Mesodermal cell (in vitro differentiated cells): ENCODE results near the gene ULK1.

Source experiments
- H3K27ac ChIP-seq: 2 replicates; pipeline ENCODE4 v1.7.0; 2013; ENCODE audit warnings: mild to moderate bottlenecking, low read depth, low read length, moderate library complexity; ENCODE audit not compliant: severe bottlenecking
- H3K36me3 ChIP-seq: 2 replicates; pipeline ENCODE4 v1.7.1; 2013; ENCODE audit warnings: mild to moderate bottlenecking, low read length, moderate library complexity; ENCODE audit not compliant: control insufficient read depth, insufficient read depth
- H3K4me1 ChIP-seq: one replicate; pipeline ENCODE4 v1.7.1; 2013; ENCODE audit warnings: mild to moderate bottlenecking, low read length; ENCODE audit not compliant: insufficient read depth, control insufficient read depth, poor library complexity, severe bottlenecking
- H3K4me3 ChIP-seq: 2 replicates; pipeline ENCODE4 v1.7.0; 2013; ENCODE audit warnings: low read length, control low read depth, mild to moderate bottlenecking; ENCODE audit not compliant: insufficient read depth, poor library complexity, severe bottlenecking; ENCODE audit errors: extremely low read depth
- H3K9me3 ChIP-seq: 2 replicates; pipeline ENCODE4 v1.7.1; 2013; ENCODE audit warnings: mild to moderate bottlenecking, low read length, moderate library complexity; ENCODE audit not compliant: control insufficient read depth
- WGBS, 2 experiments: methylation state at CpG; one replicate each; pipeline ENCODE4 v1.1.5; 2013; ENCODE audit warnings: missing lambda C conversion rate in 2 of 2; ENCODE audit not compliant: insufficient coverage in 2 of 2; 5-methylcytosine and 5-hydroxymethylcytosine counted together

The ULK1 gene

DNA sequence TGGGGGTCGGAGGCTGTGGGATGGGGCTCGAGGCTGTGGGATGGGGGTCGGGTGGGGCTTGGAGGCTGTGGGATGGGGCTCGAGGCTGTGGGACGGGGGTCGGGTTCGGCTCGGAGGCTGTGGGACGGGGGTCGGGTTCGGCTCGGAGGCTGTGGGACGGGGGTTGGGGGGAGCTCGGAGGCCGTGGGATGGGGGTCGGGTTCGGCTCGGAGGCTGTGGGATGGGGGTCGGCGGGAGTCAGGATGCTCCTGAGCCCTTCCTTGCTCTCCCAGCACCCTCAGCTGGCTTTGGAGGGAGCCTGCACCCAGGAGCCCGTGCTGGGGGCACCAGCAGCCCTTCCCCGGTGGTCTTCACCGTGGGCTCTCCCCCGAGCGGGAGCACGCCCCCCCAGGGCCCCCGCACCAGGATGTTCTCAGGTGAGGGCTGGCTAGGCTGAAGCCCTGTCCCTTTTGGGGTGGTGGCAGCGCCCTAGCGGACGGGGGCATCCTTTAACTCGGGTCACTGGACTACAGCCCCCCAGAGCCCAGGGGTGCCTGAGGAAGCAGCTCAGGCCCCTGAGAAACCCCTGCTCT, 22.8 kb downstream of the ULK1 start:
- H3K36me3 ChIP-seq, result peaks cover 70% of the 10 kb centered on the region
- no peak overlapping the region for H3K27ac ChIP-seq
- no peaks in the 10 kb centered on the region for H3K9me3 ChIP-seq
- WGBS, 2 experiments, result 93 to 96% methylated on average over 12 to 16 of the region's 31 CpGs
- no peak overlapping the region for H3K4me3 ChIP-seq
- peaks cover 7% of the 10 kb centered on the region for H3K4me1 ChIP-seq

DNA sequence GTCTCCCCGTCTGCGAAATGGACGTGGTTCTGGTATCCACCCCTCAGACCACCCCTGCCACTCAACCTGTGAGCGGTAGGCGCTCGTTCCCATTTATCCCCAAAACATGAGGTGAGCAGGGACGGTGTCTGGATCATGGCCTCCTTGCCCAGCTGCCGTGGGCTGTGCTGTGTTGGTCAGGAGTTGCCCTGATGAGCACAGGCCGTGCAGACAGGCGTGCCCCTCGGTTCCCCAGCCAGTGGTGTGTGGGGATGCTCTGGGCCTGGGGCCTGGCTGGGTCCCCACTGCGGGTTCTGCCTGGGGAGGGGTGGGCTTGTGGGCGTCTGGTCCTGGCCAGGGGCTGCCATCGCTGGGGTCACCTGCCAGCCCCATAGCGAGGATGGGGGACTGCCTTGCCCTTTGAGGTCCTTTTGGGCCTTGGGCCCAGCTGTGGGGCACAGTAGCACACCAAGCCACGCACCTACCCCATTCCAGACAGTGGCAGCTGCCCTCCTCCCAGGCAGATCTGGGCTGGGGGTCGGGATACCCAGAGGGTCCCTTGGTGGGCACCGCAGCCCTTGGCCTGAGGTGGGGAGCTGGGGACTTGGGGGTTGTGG, 23.4 kb downstream of the ULK1 start:
- Histone ChIP-seq H3K36me3 (peaks cover 69% of the 10 kb centered on the region), H3K9me3 (no peaks in the 10 kb centered on the region), H3K4me1 (peaks cover 2% of the 10 kb centered on the region), H3K4me3 (no peak overlapping the region), H3K27ac (no peak overlapping the region)
- 94 to 96% methylated on average over 12 to 16 of the region's 18 CpGs for WGBS, 2 experiments

DNA sequence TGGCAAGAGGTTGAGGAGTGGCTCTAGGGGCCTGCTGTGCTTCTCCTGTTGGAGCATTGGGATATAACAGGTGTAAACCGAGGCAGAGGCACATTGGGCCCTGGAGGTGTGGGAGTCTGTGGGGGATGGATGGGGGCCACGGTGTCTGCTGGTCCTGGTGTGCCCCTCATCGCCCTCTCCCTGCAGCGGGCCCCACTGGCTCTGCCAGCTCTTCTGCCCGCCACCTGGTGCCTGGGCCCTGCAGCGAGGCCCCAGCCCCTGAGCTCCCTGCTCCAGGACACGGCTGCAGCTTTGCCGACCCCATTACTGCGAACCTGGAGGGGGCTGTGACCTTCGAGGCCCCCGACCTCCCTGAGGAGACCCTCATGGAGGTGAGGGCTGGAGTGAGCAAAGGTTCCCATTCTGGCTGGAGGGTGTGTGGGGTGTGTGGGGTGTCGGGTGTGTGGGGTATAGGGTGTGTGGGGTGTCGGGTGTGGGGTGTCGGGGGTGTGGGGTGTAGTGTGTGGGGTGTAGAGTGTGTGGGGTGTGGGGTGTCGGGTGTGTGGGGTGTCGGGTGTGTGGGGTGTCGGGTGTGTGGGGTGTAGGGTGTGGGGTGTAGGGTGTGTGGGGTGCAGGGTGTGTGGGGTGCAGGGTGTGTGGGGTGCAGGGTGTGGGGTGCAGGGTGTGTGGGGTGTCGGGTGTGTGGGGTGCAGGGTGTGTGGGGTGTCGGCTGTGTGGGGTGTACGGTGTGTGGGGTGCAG, 24.1 kb downstream of the ULK1 start:
- Histone ChIP-seq H3K4me3 (no peak overlapping the region), H3K27ac (no peak overlapping the region), H3K4me1 (no peaks in the 10 kb centered on the region), H3K9me3 (no peaks in the 10 kb centered on the region), H3K36me3 (peaks cover 70% of the 10 kb centered on the region)
- 89 to 97% methylated on average over 7 to 9 of the region's 20 CpGs for WGBS, 2 experiments

DNA sequence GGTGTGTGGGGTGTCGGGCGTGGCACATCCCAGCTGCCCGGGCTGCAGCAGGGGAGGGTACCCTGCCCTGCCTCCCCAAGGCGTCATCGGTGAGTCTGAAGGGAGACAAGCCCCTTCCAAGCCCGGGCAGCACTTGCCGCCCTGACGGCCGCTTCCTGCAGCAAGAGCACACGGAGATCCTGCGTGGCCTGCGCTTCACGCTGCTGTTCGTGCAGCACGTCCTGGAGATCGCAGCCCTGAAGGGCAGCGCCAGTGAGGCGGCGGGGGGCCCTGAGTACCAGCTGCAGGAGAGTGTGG, 24.6 kb downstream of the ULK1 start:
- H3K27ac ChIP-seq, result no peak overlapping the region
- no peak overlapping the region for H3K4me3 ChIP-seq
- 96 to 97% methylated on average over 16 to 17 of the region's 19 CpGs for WGBS, 2 experiments
- H3K4me1 ChIP-seq, result no peaks in the 10 kb centered on the region
- no peaks in the 10 kb centered on the region for H3K9me3 ChIP-seq
- peaks cover 66% of the 10 kb centered on the region for H3K36me3 ChIP-seq

DNA sequence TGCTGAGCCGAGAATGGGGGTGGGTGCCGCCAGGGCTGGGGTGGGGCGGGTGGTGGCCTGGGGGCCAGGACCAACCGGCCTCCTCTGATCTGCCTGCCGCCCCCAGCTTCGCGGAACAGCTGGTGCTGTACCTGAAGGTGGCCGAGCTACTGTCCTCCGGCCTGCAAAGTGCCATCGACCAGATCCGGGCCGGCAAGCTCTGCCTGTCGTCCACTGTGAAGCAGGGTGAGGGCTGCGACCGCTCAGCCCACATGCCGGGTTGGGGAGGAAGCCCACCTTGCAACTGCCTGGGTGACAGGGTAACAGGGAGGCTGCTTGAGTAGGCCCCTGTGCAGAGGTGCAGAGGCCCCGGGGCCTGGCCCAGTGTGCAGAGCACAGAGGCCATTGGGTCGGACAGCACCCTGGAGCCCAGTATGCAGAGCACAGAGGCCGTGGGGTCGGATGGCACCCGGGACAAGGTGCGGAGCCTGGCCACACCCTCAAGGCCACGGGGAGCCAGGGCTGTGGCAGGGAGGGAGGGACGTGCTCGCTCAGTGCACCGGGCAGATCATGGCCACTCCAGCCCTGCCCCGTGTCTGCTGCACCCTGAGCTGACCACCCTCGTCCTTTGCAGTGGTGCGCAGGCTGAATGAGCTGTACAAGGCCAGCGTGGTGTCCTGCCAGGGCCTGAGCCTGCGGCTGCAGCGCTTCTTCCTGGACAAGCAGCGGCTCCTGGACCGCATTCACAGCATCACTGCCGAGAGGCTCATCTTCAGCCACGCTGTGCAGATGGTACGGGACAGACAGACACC, 25.1 kb downstream of the ULK1 start:
- Histone ChIP-seq H3K36me3 (peaks cover 60% of the 10 kb centered on the region), H3K4me1 (no peaks in the 10 kb centered on the region), H3K4me3 (no peak overlapping the region), H3K9me3 (no peaks in the 10 kb centered on the region), H3K27ac (no peak overlapping the region)
- 95 to 97% methylated on average over 35 to 37 of the region's 37 CpGs for WGBS, 2 experiments

DNA sequence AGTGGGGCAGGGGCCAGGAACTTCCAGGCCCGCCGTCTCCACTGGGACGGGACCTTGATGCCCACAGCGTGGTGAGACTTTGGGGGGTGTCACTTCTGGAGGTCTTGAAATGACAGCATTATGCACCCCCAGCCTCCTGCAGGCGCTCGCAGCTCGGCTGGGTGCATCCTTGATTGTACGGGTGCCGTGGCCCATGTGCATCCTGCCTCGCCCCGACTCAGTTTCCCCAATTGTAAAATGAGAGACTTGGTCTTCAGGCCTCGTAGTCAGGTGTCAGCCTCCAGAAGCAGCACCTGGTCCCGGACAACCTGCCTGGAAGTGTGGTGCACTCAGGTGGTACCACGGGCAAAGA, 25.7 kb downstream of the ULK1 start:
- Histone ChIP-seq H3K36me3 (peaks cover 55% of the 10 kb centered on the region), H3K27ac (no peak overlapping the region), H3K9me3 (no peaks in the 10 kb centered on the region), H3K4me1 (no peaks in the 10 kb centered on the region), H3K4me3 (no peak overlapping the region)
- 97 to 98% methylated on average over 13 to 14 of the region's 14 CpGs for WGBS, 2 experiments

DNA sequence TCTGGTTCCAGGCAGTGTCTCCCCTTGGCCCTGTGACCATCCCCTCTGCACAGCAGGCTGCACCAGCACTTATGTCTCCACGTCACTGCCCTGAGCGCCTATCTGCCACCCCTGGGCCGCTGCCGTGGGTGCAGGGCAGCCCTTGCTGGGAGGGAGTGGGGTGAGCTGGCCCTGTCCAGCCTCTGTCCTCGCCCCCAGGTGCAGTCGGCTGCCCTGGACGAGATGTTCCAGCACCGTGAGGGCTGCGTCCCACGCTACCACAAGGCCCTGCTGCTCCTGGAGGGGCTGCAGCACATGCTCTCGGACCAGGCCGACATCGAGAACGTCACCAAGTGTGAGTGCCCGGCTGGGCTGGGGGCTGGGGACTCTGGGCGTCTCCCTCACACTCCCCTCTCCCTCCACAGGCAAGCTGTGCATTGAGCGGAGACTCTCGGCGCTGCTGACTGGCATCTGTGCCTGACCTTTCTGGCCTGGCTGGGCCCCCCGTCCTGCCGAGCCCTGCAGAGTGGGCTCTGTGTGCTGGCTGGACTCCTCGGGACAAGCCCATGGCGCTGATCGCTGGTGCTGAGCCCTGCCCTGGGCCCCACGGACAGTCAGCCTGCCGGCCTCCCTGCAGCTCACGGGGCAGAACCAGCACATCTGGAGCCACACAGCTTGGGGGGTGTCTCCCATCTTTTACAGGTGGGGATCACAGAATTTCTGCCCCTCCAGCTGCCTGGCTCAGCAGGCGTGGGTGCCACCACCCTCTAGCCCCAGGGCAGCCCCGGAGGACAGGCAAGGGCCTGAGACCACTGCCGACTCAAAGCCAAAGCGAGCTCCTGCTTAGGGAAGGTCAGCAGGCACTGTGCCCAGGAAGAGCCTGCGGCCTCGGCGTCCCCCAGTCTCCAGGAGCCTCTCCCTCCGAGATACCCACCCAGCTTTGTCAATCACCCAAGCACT, 26.7 kb downstream of the ULK1 start:
- Histone ChIP-seq H3K27ac (no peak overlapping the region), H3K9me3 (no peaks in the 10 kb centered on the region), H3K4me1 (no peaks in the 10 kb centered on the region), H3K36me3 (peaks cover 46% of the 10 kb centered on the region), H3K4me3 (no peak overlapping the region)
- WGBS, 2 experiments, result 94 to 97% methylated on average over 32 to 35 of the region's 35 CpGs

DNA sequence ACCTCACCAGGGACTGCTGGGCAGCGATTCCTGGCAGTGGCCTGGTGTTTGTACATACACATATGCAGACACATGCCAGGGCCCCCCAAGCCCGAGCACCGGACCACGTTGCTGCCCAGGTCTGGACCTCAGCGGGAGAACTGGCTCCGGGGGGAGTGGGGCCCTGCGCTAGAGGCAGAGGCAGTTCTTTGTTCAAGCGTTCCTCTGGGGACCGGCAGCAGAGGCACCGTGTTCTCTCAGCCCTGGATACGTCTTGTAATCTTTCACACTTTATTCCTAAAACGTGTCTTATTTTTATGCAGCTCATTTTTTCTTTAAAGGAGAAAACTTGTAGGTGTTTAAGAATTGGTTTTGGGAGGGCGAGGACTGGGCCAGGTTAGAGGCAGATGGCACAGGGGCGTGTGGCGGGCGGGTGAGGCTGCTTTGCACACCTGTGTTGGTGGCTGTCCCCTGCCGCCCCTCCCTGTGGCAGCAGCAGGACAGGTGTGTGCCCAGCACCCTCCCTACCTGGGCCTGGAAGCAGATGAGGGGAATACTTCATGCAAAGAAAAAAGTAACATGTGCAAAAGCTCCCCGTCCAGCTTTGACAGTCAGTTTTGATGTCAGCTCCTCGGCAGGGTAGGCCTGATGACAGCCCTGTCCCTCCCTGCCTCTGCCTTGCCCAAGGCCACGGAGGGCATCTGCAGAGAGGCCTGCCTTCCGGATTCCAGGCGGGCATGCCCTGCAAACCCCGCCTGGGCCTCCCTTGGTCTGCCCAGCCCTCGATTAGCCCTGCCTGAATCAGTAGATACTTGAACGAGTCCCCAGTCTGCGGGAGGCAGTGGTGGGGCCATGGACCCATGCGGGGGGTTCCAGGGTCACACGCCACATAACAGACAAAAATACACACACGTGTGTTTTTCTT, 27.7 kb downstream of the ULK1 start:
- H3K9me3 ChIP-seq, result no peaks in the 10 kb centered on the region
- H3K27ac ChIP-seq, result no peak overlapping the region
- 90 to 95% methylated on average over 18 to 24 of the region's 29 CpGs for WGBS, 2 experiments
- H3K36me3 ChIP-seq, result peaks cover 40% of the 10 kb centered on the region
- H3K4me1 ChIP-seq, result no peaks in the 10 kb centered on the region
- H3K4me3 ChIP-seq, result no peak overlapping the region

DNA sequence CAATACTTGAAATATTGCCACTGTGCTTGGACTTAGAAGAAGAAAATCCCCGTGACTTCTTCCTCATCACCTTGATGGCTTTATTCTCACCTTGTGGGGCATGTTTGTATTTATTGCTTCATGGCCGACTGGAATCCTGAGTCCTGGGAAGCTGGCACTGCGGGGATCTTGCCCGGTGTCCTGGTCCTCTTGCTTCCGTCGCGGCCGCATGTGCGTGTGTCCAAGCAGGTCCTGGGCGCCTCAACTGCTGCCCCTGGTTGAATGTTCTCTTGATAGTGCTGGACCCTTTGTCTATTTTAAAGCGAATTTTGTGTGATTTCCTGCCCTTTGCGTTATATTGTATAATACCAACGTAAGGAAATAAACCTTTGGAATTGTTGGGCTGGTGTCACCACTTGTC, 28.4 kb downstream of the ULK1 start:
- Histone ChIP-seq H3K9me3 (no peaks in the 10 kb centered on the region), H3K36me3 (peaks cover 34% of the 10 kb centered on the region), H3K4me3 (no peak overlapping the region), H3K4me1 (no peaks in the 10 kb centered on the region), H3K27ac (no peak overlapping the region)
- 94 to 96% methylated on average over 8 to 10 of the region's 13 CpGs for whole genome bisulfite sequencing, 2 experiments
